GM12865 (cell line): ENCODE data around the gene ADAMTS14.

Source experiments
- DNase-seq: peaks from one replicate; pipeline ENCODE4 v3.0.0; 2010; ENCODE audit warnings: low read depth
- H3K4me3 ChIP-seq: 2 replicates; pipeline ENCODE4 v1.5.1; 2011; ENCODE audit warnings: mild to moderate bottlenecking, low read depth, low read length, control low read depth
- CTCF ChIP-seq: IDR thresholded peaks from 2 replicates; pipeline ENCODE4 v1.5.1; 2011; ENCODE audit warnings: low read length, control low read depth, low read depth, inconsistent platforms; ENCODE audit not compliant: insufficient read depth; ENCODE audit errors: missing control alignments

The ADAMTS14 gene

GRCh38 chr10:70683940-70684339 is 11.6 kb downstream of the ADAMTS14 start:
- no peak overlapping the region for H3K4me3 ChIP-seq
- no peak for TF ChIP-seq CTCF
- DNase-seq: no peak

- TF ChIP-seq CTCF: no peak
Observed at GRCh38 chr10:70684374-70684773, 12.1 kb downstream of the ADAMTS14 start.

GRCh38 chr10:70684839-70685454 is 12.6 kb downstream of the ADAMTS14 start:
- no peak for DNase-seq
- TF ChIP-seq CTCF: no peak
- no peak overlapping the region for H3K4me3 ChIP-seq

More at GRCh38 chr10:70684374-70684773, 12.1 kb downstream of the ADAMTS14 start:
- DNase-seq: no peak
- H3K4me3 ChIP-seq: no peak overlapping the region

- DNase-seq: no peak
- TF ChIP-seq CTCF: no peak
- no peak overlapping the region for H3K4me3 ChIP-seq
Observed at GRCh38 chr10:70685455-70685911, 13.2 kb downstream of the ADAMTS14 start.

- DNase-seq: no peak
- H3K4me3 ChIP-seq: no peak overlapping the region
- TF ChIP-seq CTCF: no peak
Observed at GRCh38 chr10:70688828-70689227, 16.5 kb downstream of the ADAMTS14 start.

GRCh38 chr10:70689661-70690060 is 17.4 kb downstream of the ADAMTS14 start:
- no peak for DNase-seq
- TF ChIP-seq CTCF: no peak
- H3K4me3 ChIP-seq: no peak overlapping the region

DNA sequence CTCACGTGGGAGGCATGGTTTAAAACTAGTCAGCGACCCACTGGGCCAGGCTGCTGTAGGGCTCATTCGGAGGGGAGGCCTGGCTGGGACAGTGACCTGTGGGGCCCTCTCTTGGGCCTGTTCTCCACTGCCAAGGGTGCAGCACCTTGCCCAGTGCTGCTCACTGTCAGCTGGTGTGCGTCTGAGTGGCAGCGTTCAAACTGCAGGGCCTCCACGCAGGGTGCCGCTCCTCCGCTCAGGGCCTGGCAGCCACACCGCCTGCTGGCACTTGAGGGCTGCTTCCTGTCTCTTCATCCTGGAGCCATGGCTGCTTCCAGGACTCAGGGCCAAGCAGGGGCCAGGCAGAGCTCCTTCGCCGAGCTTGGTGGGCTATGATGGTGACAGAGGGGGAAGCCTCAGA is 18.3 kb downstream of the ADAMTS14 start:
- TF ChIP-seq CTCF: no peak
- DNase-seq: no peak
- no peak overlapping the region for H3K4me3 ChIP-seq
